Lung (tissue), 14 donors: ENCODE results near the gene POTEG. TPM values are rescaled to one million over a fixed set of nuclear protein-coding genes. Genes with fewer than 3 reads are reported as not detected.
"Not testable (repeated sequence)": the region's sequence is repeated elsewhere in the genome, so short reads cannot be mapped to it uniquely, and the experiment has no call there.

Source experiments
- ATAC-seq: fragments of 200-7000 bp; cut with Tn5 transposase; one replicate; pipeline ENCODE4 v1.9.1; 2020; ENCODE audit warnings: moderate number of reproducible peaks; ENCODE audit not compliant: insufficient read depth, low FRiP score
- DNase-seq, 3 donors: peaks; one replicate each; pipeline ENCODE4 v3.0.0-alpha.2; 2013 to 2017
- H3K27ac ChIP-seq, 2 donors: one replicate each; pipeline ENCODE4 v1.5.1; 2013; ENCODE audit warnings: mild to moderate bottlenecking in 2 of 2, moderate library complexity in 2 of 2, control low read depth in 1 of 2, inconsistent platforms in 1 of 2, low read depth in 1 of 2, low read length in 1 of 2
- H3K27me3 ChIP-seq, 3 donors: one replicate each; pipeline ENCODE4 v1.5.1; 2013; ENCODE audit warnings: low read length in 2 of 3; ENCODE audit not compliant: control insufficient read depth in 3 of 3, insufficient read depth in 3 of 3
- H3K36me3 ChIP-seq, 4 donors: one replicate each; pipeline ENCODE4 v1.5.1; 2013; ENCODE audit warnings: low read length in 4 of 4, mild to moderate bottlenecking in 1 of 4, moderate library complexity in 1 of 4; ENCODE audit not compliant: control insufficient read depth in 4 of 4, insufficient read depth in 4 of 4
- H3K4me1 ChIP-seq, 5 donors: one replicate each; pipeline ENCODE4 v1.5.1; 2013; ENCODE audit warnings: low read length in 5 of 5, mild to moderate bottlenecking in 2 of 5, moderate library complexity in 1 of 5; ENCODE audit not compliant: control insufficient read depth in 5 of 5, insufficient read depth in 5 of 5
- H3K4me3 ChIP-seq: one replicate; pipeline ENCODE4 v1.5.1; 2013; ENCODE audit warnings: mild to moderate bottlenecking, control low read depth, moderate library complexity
- H3K9ac ChIP-seq, 2 donors: one replicate each; pipeline ENCODE4 v1.5.1; 2013; ENCODE audit warnings: low read length in 2 of 2, control low read depth in 1 of 2; ENCODE audit not compliant: insufficient read depth in 1 of 2
- H3K9me3 ChIP-seq, 4 donors: one replicate each; pipeline ENCODE4 v1.5.1; 2013; ENCODE audit warnings: low read length in 3 of 4, mild to moderate bottlenecking in 1 of 4, moderate library complexity in 1 of 4; ENCODE audit not compliant: control insufficient read depth in 4 of 4, insufficient read depth in 3 of 4
- WGBS, 2 donors: extraction: QIAGEN DNeasy Blood & Tissue Kit; methylation state at CpG; one replicate each; pipeline ENCODE4 v1.1.7; 2013; 5-methylcytosine and 5-hydroxymethylcytosine counted together
- long read RNA-seq, 5 donors: transcript quantifications; one replicate each; lab custom pipeline, GENCODE V29; 2026
- polyA plus RNA-seq, 2 donors: library from polyadenylated mRNA; stranded (reverse); fragments of 200-250 nt; gene quantifications; one replicate each; pipeline ENCODE4 v1.2.1, GENCODE V29; 2013
- total RNA-seq, 2 donors: library from RNA; depleted of rRNA in 1 of 2; stranded (reverse); fragments of >200 nt in 1 of 2; gene quantifications; one replicate each; pipeline ENCODE4 v1.2.1, GENCODE V29; 2014 to 2021
- donor health status: Bipolar disorder and iron deficiency.
- donor health status: healthy.
- donor health status: DM: yes; HTN: yes; CAD: no.

The POTEG gene
- total RNA-seq (not detected), polyA plus RNA-seq (not detected)
- long read RNA-seq, donor 1: 0 reads
- long read RNA-seq, donor 2: 0 reads
- long read RNA-seq, donor 3: 0 reads
- long read RNA-seq, donor 4: 0 reads
- long read RNA-seq, donor 5: 0 reads

GRCh38 chr14:19434241-19434640, at the start of gene POTEG:
Gene POTEG (minus strand): TSS chr14:19434341. CDS start chr14:19434289, 52 bp downstream.
- not testable (repeated sequence) for H3K4me1 ChIP-seq, H3K9ac ChIP-seq, H3K27me3 ChIP-seq, H3K27ac ChIP-seq, ATAC-seq, H3K4me3 ChIP-seq, H3K36me3 ChIP-seq, H3K9me3 ChIP-seq, DNase-seq
- 77 to 100% methylated on average over 2 of the region's 12 CpGs for WGBS, 2 donors

DNA sequence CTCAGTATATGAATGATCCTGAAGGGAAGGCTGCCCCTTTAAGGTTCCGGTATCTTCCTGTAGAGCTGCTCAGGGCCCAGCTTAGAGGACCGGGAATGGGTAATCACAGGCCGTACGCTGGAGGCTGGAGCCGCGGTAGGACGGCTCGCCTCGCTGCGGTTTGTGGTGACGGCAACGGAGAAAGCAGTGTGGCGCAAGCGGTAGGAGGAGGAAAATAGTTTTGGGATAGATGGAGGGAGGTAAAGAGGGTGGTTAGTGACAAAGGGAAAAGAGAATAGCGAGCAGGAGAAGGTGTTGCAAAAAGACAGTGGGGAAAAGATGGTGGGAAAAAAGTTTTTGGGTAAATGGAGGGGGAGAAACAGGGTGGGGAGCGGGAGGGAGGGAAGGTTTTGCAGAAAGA, 48.0 kb upstream of the POTEG start:
- not testable (repeated sequence) for H3K4me3 ChIP-seq, ATAC-seq, H3K4me1 ChIP-seq, H3K27ac ChIP-seq, DNase-seq, H3K9me3 ChIP-seq, H3K27me3 ChIP-seq, H3K36me3 ChIP-seq, H3K9ac ChIP-seq
- 87 to 88% methylated on average over 11 to 13 of the region's 16 CpGs for WGBS, 2 donors

- WGBS, 2 donors: 55 to 86% methylated on average over 1 to 4 of the region's 16 CpGs
- H3K9me3 ChIP-seq, DNase-seq, H3K4me3 ChIP-seq, H3K36me3 ChIP-seq, H3K4me1 ChIP-seq, H3K27me3 ChIP-seq, H3K9ac ChIP-seq, H3K27ac ChIP-seq, ATAC-seq: not testable (repeated sequence)
Measured at GRCh38 chr14:19481421-19481820, 47.3 kb upstream of the POTEG start.

GRCh38 chr14:19480491-19480890, 46.4 kb upstream of the POTEG start:
- not testable (repeated sequence) for H3K4me1 ChIP-seq, H3K9me3 ChIP-seq, H3K9ac ChIP-seq, H3K27ac ChIP-seq, H3K4me3 ChIP-seq, H3K27me3 ChIP-seq, DNase-seq, ATAC-seq, H3K36me3 ChIP-seq
- 66 to 75% methylated on average over 2 of the region's 5 CpGs for WGBS, 2 donors

GRCh38 chr14:19445761-19446160, 11.6 kb upstream of the POTEG start:
- WGBS, 2 donors: 73 to 77% methylated on average over 5 to 6 of the region's 6 CpGs
- H3K27me3 ChIP-seq, H3K9me3 ChIP-seq, H3K4me3 ChIP-seq, H3K27ac ChIP-seq, H3K4me1 ChIP-seq, H3K9ac ChIP-seq, ATAC-seq, DNase-seq, H3K36me3 ChIP-seq: not testable (repeated sequence)

DNA sequence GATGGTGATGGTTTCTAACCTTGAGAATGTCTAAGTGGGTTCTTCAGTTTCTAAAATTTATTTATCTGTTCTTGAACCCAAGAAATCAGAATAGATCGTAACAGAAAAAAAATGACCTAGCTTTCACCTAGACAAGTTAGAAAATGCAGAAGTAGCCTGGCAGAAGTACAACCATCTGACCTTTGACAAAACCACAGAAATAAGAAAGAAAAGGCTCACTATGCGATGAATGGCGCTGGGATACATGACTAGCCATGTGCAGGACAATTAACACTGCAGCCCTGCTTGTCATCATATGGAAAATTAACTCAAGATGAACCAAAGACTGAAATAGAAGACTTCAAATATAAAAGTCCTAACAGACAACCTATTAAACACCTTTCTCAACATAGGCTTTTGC, 5.7 kb upstream of the POTEG start:
- 75 to 85% methylated on average over 2 of the region's 3 CpGs for WGBS, 2 donors
- ATAC-seq, H3K9ac ChIP-seq, H3K4me1 ChIP-seq, H3K9me3 ChIP-seq, DNase-seq, H3K36me3 ChIP-seq, H3K4me3 ChIP-seq, H3K27me3 ChIP-seq, H3K27ac ChIP-seq: not testable (repeated sequence)

DNA sequence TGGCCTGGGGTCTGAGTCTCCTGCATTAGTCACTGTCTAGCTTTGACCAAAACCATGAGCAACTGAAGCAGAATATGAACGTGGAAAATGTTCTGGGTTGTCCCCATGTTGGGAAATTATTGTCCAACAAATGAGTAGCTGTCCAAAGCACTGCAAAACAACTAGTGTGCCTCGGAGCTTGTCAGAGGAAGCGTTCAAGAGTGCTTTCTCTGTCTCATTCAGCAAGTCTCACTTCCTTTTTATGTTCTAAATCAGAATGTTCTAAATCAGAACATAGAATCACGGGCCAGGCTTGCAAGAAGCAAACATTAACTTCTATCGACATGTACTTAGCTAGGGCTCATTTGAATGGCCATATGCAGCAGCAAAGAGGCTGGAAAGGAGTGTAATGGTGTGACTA, 5.1 kb upstream of the POTEG start:
- not testable (repeated sequence) for H3K27ac ChIP-seq, H3K4me1 ChIP-seq, H3K36me3 ChIP-seq, DNase-seq, H3K9ac ChIP-seq, H3K9me3 ChIP-seq, H3K4me3 ChIP-seq, ATAC-seq, H3K27me3 ChIP-seq
- whole genome bisulfite sequencing, 2 donors: 13 to 38% methylated on average over 3 of the region's 5 CpGs

GRCh38 chr14:19437126-19437443, 2.9 kb upstream of the POTEG start:
- not testable (repeated sequence) for H3K4me3 ChIP-seq, H3K9me3 ChIP-seq, H3K27me3 ChIP-seq, H3K9ac ChIP-seq, ATAC-seq, H3K36me3 ChIP-seq, DNase-seq, H3K4me1 ChIP-seq, H3K27ac ChIP-seq
- whole genome bisulfite sequencing, 2 donors: 70 to 100% methylated on average over 1 of the region's 1 CpG
